SU-DHL-6 (cell line): Measurements from ENCODE around the gene GNB2.

ENCODE experiments used
- CTCF ChIP-seq: fragments of 200-600 bp; sonication (generic); IDR thresholded peaks from one replicate; pipeline ENCODE4 v1.5.1; 2017; ENCODE audit warnings: antibody characterized with exemption, mild to moderate bottlenecking, low read length, moderate library complexity; ENCODE audit not compliant: insufficient read depth, poor library complexity, severe bottlenecking
- EZH2phosphoT487 ChIP-seq: fragments of 200-600 bp; sonication (generic), shearing (Covaris generic); conservative IDR thresholded peaks from 2 replicates; pipeline ENCODE4 v1.6.1; 2018; ENCODE audit warnings: mild to moderate bottlenecking, antibody characterized with exemption, low read length, moderate library complexity, mixed read lengths

GRCh38 chr7:100722480-100723212, 49.1 kb downstream of the GNB2 start:
- TF ChIP-seq CTCF (no peak), EZH2phosphoT487 (no peak)
